Fibroblast of lung (primary cell): ENCODE data around the gene RNASE4.

Source experiments
- EZH2 ChIP-seq: IDR thresholded peaks from 2 replicates; pipeline ENCODE4 v1.5.1; 2012; ENCODE audit warnings: low read length, control low read depth, mild to moderate bottlenecking; ENCODE audit errors: missing control alignments
- TF ChIP-seq, protein P1 (sequence below), 2 donors: IDR thresholded peaks in 1 of 2; conservative IDR thresholded peaks in 1 of 2; 1 replicate in 1 of 2; 2 replicates in 1 of 2; pipeline ENCODE4 v1.5.1; 2011 to 2012; ENCODE audit warnings: low read length in 2 of 2, control low read depth in 1 of 2, inconsistent platforms in 1 of 2, low read depth in 1 of 2, mild to moderate bottlenecking in 1 of 2

DNA sequence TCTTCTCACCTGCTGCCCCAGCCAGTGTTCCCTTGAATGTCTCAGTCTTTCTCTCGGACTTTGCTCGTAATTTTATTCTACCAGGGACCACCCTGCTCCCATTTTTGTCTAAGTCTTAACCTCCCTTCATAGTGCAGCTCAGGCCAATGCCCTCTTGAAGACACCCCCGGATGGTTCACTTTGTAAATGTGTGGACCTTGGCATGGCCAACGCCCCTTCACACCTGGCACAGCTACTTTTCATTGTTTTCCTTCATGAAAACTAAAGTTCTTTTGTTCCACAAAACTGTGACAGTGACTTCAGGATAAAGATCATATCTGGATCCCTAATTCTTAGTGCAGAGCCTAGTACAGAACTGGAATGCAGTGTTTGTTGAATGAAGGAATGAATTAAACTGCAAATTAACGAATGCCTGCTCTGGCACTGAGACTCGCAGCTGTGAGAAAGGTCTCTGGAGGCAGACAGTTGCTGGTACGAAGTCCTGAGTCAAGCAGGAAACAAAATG is 3.5 kb upstream of the RNASE4 start:
- TF ChIP-seq, protein P1, sequence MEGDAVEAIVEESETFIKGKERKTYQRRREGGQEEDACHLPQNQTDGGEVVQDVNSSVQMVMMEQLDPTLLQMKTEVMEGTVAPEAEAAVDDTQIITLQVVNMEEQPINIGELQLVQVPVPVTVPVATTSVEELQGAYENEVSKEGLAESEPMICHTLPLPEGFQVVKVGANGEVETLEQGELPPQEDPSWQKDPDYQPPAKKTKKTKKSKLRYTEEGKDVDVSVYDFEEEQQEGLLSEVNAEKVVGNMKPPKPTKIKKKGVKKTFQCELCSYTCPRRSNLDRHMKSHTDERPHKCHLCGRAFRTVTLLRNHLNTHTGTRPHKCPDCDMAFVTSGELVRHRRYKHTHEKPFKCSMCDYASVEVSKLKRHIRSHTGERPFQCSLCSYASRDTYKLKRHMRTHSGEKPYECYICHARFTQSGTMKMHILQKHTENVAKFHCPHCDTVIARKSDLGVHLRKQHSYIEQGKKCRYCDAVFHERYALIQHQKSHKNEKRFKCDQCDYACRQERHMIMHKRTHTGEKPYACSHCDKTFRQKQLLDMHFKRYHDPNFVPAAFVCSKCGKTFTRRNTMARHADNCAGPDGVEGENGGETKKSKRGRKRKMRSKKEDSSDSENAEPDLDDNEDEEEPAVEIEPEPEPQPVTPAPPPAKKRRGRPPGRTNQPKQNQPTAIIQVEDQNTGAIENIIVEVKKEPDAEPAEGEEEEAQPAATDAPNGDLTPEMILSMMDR (conservative IDR thresholded peaks at IDR 0.05 in 1 of 2, IDR thresholded peaks at IDR 0.05 in 1 of 2; ENCODE audit: low read depth in 1 of 2, low read length in 2 of 2), result no peak
- no peak for TF ChIP-seq EZH2
